H9 (cell line): ENCODE data around the gene USP47. TPM values are rescaled to one million over a fixed set of nuclear protein-coding genes. Genes with fewer than 3 reads are reported as not detected.

Experiments used
- DNase-seq: peaks from one replicate; pipeline ENCODE4 v3.0.0-alpha.2; 2017
- H2AFZ ChIP-seq: one replicate; pipeline ENCODE4 v1.6.1; 2013; ENCODE audit warnings: mild to moderate bottlenecking, low read length, control low read depth, moderate library complexity
- H2AK5ac ChIP-seq: 2 replicates; pipeline ENCODE4 v1.6.1; 2013; ENCODE audit warnings: low read length, control low read depth, mixed read lengths; ENCODE audit not compliant: insufficient read length
- H2BK120ac ChIP-seq: one replicate; pipeline ENCODE4 v1.6.1; 2013; ENCODE audit warnings: low read depth, mild to moderate bottlenecking, low read length, control low read depth, inconsistent platforms; ENCODE audit not compliant: poor library complexity, severe bottlenecking
- H2BK12ac ChIP-seq: 2 replicates; pipeline ENCODE4 v1.6.1; 2013; ENCODE audit warnings: low read length, control low read depth, mixed read lengths, low read depth; ENCODE audit not compliant: insufficient read length
- H2BK15ac ChIP-seq: 2 replicates; pipeline ENCODE4 v1.6.1; 2013; ENCODE audit warnings: low read depth, low read length, control low read depth
- H2BK20ac ChIP-seq: one replicate; pipeline ENCODE4 v1.6.1; 2013; ENCODE audit warnings: low read depth, mild to moderate bottlenecking, low read length, control low read depth, inconsistent platforms; ENCODE audit not compliant: poor library complexity, severe bottlenecking
- H2BK5ac ChIP-seq: 2 replicates; pipeline ENCODE4 v1.6.1; 2013; ENCODE audit warnings: low read length, control low read depth, mixed read lengths; ENCODE audit not compliant: insufficient read length
- H3K14ac ChIP-seq: 2 replicates; pipeline ENCODE4 v1.6.1; 2013; ENCODE audit warnings: low read length, control low read depth; ENCODE audit not compliant: insufficient read depth
- H3K18ac ChIP-seq: 2 replicates; pipeline ENCODE4 v1.6.1; 2013; ENCODE audit warnings: low read depth, mild to moderate bottlenecking, mixed read lengths, low read length, control low read depth; ENCODE audit not compliant: insufficient read length
- H3K23ac ChIP-seq: 2 replicates; pipeline ENCODE4 v1.6.1; 2013; ENCODE audit warnings: low read length, control low read depth, mixed read lengths, low read depth; ENCODE audit not compliant: insufficient read length
- H3K23me2 ChIP-seq: 2 replicates; pipeline ENCODE4 v1.6.1; 2013; ENCODE audit warnings: low read depth, mild to moderate bottlenecking, mixed read lengths, low read length, control low read depth; ENCODE audit not compliant: insufficient read length, poor library complexity, severe bottlenecking
- H3K27ac ChIP-seq: 2 replicates; pipeline ENCODE4 v1.5.1; 2013; ENCODE audit warnings: low read length, control low read depth, mixed read lengths, low read depth; ENCODE audit not compliant: insufficient read length
- H3K27me3 ChIP-seq: 2 replicates; pipeline ENCODE4 v1.6.1; 2013; ENCODE audit warnings: low read length, control low read depth, inconsistent platforms; ENCODE audit not compliant: insufficient read depth
- H3K4ac ChIP-seq: 2 replicates; pipeline ENCODE4 v1.6.1; 2013; ENCODE audit warnings: low read depth, mild to moderate bottlenecking, control low read depth, inconsistent platforms, low read length, moderate library complexity
- H3K4me1 ChIP-seq: 2 replicates; pipeline ENCODE4 v1.6.1; 2013; ENCODE audit warnings: low read length, control low read depth, inconsistent platforms; ENCODE audit not compliant: insufficient read depth
- H3K4me2 ChIP-seq: 2 replicates; pipeline ENCODE4 v1.6.1; 2013; ENCODE audit warnings: low read length, control low read depth, mixed read lengths; ENCODE audit not compliant: insufficient read length, insufficient read depth
- H3K56ac ChIP-seq: 2 replicates; pipeline ENCODE4 v1.6.1; 2013; ENCODE audit warnings: low read depth, mild to moderate bottlenecking, mixed read lengths, low read length, control low read depth; ENCODE audit not compliant: insufficient read length
- H3K79me1 ChIP-seq: 2 replicates; pipeline ENCODE4 v1.6.1; 2013; ENCODE audit warnings: low read depth, mild to moderate bottlenecking, moderate library complexity, low read length, control low read depth, inconsistent platforms; ENCODE audit not compliant: insufficient read depth, poor library complexity, severe bottlenecking
- H3K79me2 ChIP-seq: 2 replicates; pipeline ENCODE4 v1.6.1; 2013; ENCODE audit warnings: low read length, control low read depth, inconsistent platforms; ENCODE audit not compliant: insufficient read depth
- H3K9ac ChIP-seq: 2 replicates; pipeline ENCODE4 v1.6.1; 2013; ENCODE audit warnings: low read length, control low read depth, mixed read lengths; ENCODE audit not compliant: insufficient read length; ENCODE audit errors: extremely low read depth
- H3K9me3 ChIP-seq: one replicate; pipeline ENCODE4 v1.6.1; 2013; ENCODE audit warnings: low read depth, low read length, inconsistent platforms; ENCODE audit not compliant: control insufficient read depth
- H3T11ph ChIP-seq: one replicate; pipeline ENCODE4 v1.6.1; 2013; ENCODE audit warnings: mild to moderate bottlenecking, low read length, control low read depth, inconsistent platforms
- H4K20me1 ChIP-seq: one replicate; pipeline ENCODE4 v1.6.1; 2013; ENCODE audit not compliant: control insufficient read depth, insufficient read length, insufficient read depth
- H4K5ac ChIP-seq: 2 replicates; pipeline ENCODE4 v1.6.1; 2013; ENCODE audit warnings: low read depth, mild to moderate bottlenecking, mixed read lengths, low read length, control low read depth; ENCODE audit not compliant: insufficient read length
- H4K8ac ChIP-seq: replicated peaks from 2 replicates; pipeline ENCODE4 v1.6.1; 2013; ENCODE audit warnings: low read length, control low read depth, mixed read lengths, low read depth; ENCODE audit not compliant: insufficient read length
- H4K91ac ChIP-seq: 2 replicates; pipeline ENCODE4 v1.6.1; 2013; ENCODE audit warnings: low read depth, mild to moderate bottlenecking, moderate library complexity, mixed read lengths, low read length, control low read depth; ENCODE audit not compliant: insufficient read length
- H3K27ac Mint-ChIP-seq, 3 experiments: 2 replicates in 2 of 3; 3 replicates in 1 of 3; pipeline ENCODE4 v1.8.0; 2020 to 2021; ENCODE audit warnings: mixed read lengths in 3 of 3, mild to moderate bottlenecking in 1 of 3, moderate library complexity in 1 of 3
- H3K27me3 Mint-ChIP-seq: 2 replicates; pipeline ENCODE4 v1.8.0; 2021; ENCODE audit warnings: low read depth, mild to moderate bottlenecking, moderate library complexity, mixed read lengths
- H3K36me3 Mint-ChIP-seq, 3 experiments: 2 replicates in 2 of 3; 3 replicates in 1 of 3; pipeline ENCODE4 v1.8.0; 2020 to 2021; ENCODE audit warnings: low read depth in 3 of 3, mixed read lengths in 3 of 3; ENCODE audit not compliant: insufficient read depth in 1 of 3
- H3K4me1 Mint-ChIP-seq, 2 experiments: 2 replicates each; pipeline ENCODE4 v1.8.0; 2020; ENCODE audit warnings: mixed read lengths in 2 of 2
- H3K4me3 Mint-ChIP-seq, 2 experiments: 2 replicates in 1 of 2; 3 replicates in 1 of 2; pipeline ENCODE4 v1.8.0; 2020 to 2021; ENCODE audit warnings: mild to moderate bottlenecking in 2 of 2, mixed read lengths in 2 of 2, moderate library complexity in 1 of 2
- H3K9me3 Mint-ChIP-seq, 2 experiments: 2 replicates in 1 of 2; 3 replicates in 1 of 2; pipeline ENCODE4 v1.8.0; 2020; ENCODE audit warnings: mild to moderate bottlenecking in 2 of 2, mixed read lengths in 2 of 2, moderate library complexity in 1 of 2
- WGBS: extraction: QIAGEN DNeasy Blood & Tissue Kit; methylation state at CpG from one replicate; pipeline ENCODE4 v1.1.7; 2013; ENCODE audit warnings: missing lambda C conversion rate, low lambda C conversion rate, mixed read lengths; ENCODE audit not compliant: insufficient read length; ENCODE audit errors: extremely low coverage; 5-methylcytosine and 5-hydroxymethylcytosine counted together
- total RNA-seq: library from RNA; stranded (reverse); gene quantifications from 2 replicates; pipeline ENCODE4 v1.2.1, GENCODE V29; 2021
- TF ChIP-seq, protein P1 (sequence below): fragments of 200-600 bp; sonication (generic); conservative IDR thresholded peaks from 3 replicates; pipeline ENCODE4 v1.8.0; 2021; ENCODE audit warnings: antibody characterized with exemption, mild to moderate bottlenecking

Gene USP47
- total RNA-seq, 1 experiment from 2014 or later = 26.7 TPM

DNA sequence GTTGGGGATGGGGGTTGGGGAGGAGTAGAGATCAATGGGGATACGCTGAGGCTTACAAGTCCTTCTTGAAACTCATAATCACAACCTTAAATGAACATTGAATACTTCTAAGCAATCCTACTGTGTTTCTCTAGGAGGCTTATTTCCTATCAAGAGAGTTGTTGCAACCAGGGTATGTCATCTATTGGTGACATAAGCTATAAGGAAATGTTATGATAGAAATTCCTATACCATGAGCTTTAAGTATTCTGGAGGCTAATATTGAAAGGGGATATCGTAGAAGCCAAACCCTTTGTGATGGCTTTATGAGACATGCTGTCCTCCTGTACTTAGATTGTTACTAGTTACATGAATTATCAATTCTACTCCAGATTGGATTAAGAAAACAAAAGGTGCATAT, 93.8 kb downstream of the USP47 start:
- H3K36me3 Mint-ChIP-seq = peaks cover 11 to 34% (median 25%) of the 10 kb centered on the region in 3 experiments; a peak in 6 of 7 replicates
- Histone ChIP-seq H3K4me1 (no peaks in the 10 kb centered on the region), H3K9ac (no peak overlapping the region)

More for the DNA sequence above, 93.8 kb downstream of the USP47 start:
- no peak overlapping the region for H4K91ac ChIP-seq
- H4K5ac ChIP-seq = no peak overlapping the region
- H2BK120ac ChIP-seq = no peak overlapping the region
- H3K79me1 ChIP-seq = no peaks in the 10 kb centered on the region
- H3K27me3 Mint-ChIP-seq = no peaks in the 10 kb centered on the region
- DNase-seq = no peak
- H2BK20ac ChIP-seq = no peak overlapping the region
- H3K9me3 ChIP-seq = no peaks in the 10 kb centered on the region
- H3K27ac ChIP-seq = no peak overlapping the region
- TF ChIP-seq, protein P1, sequence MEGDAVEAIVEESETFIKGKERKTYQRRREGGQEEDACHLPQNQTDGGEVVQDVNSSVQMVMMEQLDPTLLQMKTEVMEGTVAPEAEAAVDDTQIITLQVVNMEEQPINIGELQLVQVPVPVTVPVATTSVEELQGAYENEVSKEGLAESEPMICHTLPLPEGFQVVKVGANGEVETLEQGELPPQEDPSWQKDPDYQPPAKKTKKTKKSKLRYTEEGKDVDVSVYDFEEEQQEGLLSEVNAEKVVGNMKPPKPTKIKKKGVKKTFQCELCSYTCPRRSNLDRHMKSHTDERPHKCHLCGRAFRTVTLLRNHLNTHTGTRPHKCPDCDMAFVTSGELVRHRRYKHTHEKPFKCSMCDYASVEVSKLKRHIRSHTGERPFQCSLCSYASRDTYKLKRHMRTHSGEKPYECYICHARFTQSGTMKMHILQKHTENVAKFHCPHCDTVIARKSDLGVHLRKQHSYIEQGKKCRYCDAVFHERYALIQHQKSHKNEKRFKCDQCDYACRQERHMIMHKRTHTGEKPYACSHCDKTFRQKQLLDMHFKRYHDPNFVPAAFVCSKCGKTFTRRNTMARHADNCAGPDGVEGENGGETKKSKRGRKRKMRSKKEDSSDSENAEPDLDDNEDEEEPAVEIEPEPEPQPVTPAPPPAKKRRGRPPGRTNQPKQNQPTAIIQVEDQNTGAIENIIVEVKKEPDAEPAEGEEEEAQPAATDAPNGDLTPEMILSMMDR = no peak
- no peak overlapping the region for H3K27ac Mint-ChIP-seq
- H3K9me3 Mint-ChIP-seq = no peaks in the 10 kb centered on the region
- H2BK5ac ChIP-seq = no peak overlapping the region
- H2BK12ac ChIP-seq = no peak overlapping the region
- H3K4me2 ChIP-seq = no peak overlapping the region
- no peak overlapping the region for H3K56ac ChIP-seq
- no peak overlapping the region for H3K4me3 Mint-ChIP-seq
- H3K4ac ChIP-seq = no peak overlapping the region
- H3T11ph ChIP-seq = no peak overlapping the region
- H3K23me2 ChIP-seq = no peaks in the 10 kb centered on the region
- peaks cover 4% of the 10 kb centered on the region in 2 experiments for H3K4me1 Mint-ChIP-seq
- H2BK15ac ChIP-seq = no peak overlapping the region
- H2AFZ ChIP-seq = no peak overlapping the region
- no peaks in the 10 kb centered on the region for H3K27me3 ChIP-seq
- H3K23ac ChIP-seq = no peak overlapping the region
- H2AK5ac ChIP-seq = no peak overlapping the region
- H3K18ac ChIP-seq = no peak overlapping the region
- H3K14ac ChIP-seq = no peak overlapping the region
- no peak overlapping the region for H4K8ac ChIP-seq
- no peaks in the 10 kb centered on the region for H4K20me1 ChIP-seq
- WGBS = no CpG with 5 or more reads among the region's 2 CpGs
- no peaks in the 10 kb centered on the region for H3K79me2 ChIP-seq
